IPS-NIHi7 (cell line): ENCODE measurements around the gene SHCBP1L.
"Not testable (repeated sequence)": the region's sequence is repeated elsewhere in the genome, so short reads cannot be mapped to it uniquely, and the experiment has no call there.

Source experiments
- DNase-seq: peaks from one replicate; pipeline ENCODE4 v3.0.0; 2012; ENCODE audit warnings: mixed read lengths; ENCODE audit errors: extremely low spot score

The SHCBP1L gene

GRCh38 chr1:182965096-182965495 is 12.1 kb upstream of the SHCBP1L start:
- DNase-seq = no peak

- peak; percentile 89 for DNase-seq
These were observed 9.7 kb upstream of the SHCBP1L start for GRCh38 chr1:182962554-182963115.

- no peak for DNase-seq
These were observed 7.1 kb upstream of the SHCBP1L start for GRCh38 chr1:182960046-182960445.

- peak; percentile 56 for DNase-seq
These were observed 5.0 kb upstream of the SHCBP1L start for GRCh38 chr1:182957902-182958395.

GRCh38 chr1:182956708-182957365 is 3.9 kb upstream of the SHCBP1L start:
- DNase-seq = no peak

GRCh38 chr1:182955596-182956588 is 2.9 kb upstream of the SHCBP1L start:
- DNase-seq = no peak

- DNase-seq = no peak
These were observed 860 bp upstream of the SHCBP1L start for GRCh38 chr1:182953826-182954225.

- not testable (repeated sequence) for DNase-seq
These were observed 9.6 kb downstream of the SHCBP1L start for GRCh38 chr1:182943336-182943735.

GRCh38 chr1:182942145-182942544 is 10.8 kb downstream of the SHCBP1L start:
- DNase-seq = peak; percentile 74

GRCh38 chr1:182939413-182939812 is 13.6 kb downstream of the SHCBP1L start:
- DNase-seq = no peak

GRCh38 chr1:182935716-182936115 is 17.2 kb downstream of the SHCBP1L start:
- DNase-seq = no peak

GRCh38 chr1:182930985-182931384 is 22.0 kb downstream of the SHCBP1L start:
- DNase-seq = no peak

- no peak for DNase-seq
These were observed 25.1 kb downstream of the SHCBP1L start for GRCh38 chr1:182927693-182928433.

GRCh38 chr1:182925661-182926060 is 27.3 kb downstream of the SHCBP1L start:
- DNase-seq = no peak

GRCh38 chr1:182917378-182917777 is 35.6 kb downstream of the SHCBP1L start:
- DNase-seq = no peak

GRCh38 chr1:182913401-182913800 is 39.6 kb downstream of the SHCBP1L start:
- DNase-seq = no peak

GRCh38 chr1:182910143-182910542 is 42.8 kb downstream of the SHCBP1L start:
- DNase-seq = peak; percentile 49

- no peak for DNase-seq
These were observed 43.4 kb downstream of the SHCBP1L start for GRCh38 chr1:182909578-182909977.

- no peak for DNase-seq
These were observed 47.6 kb downstream of the SHCBP1L start for GRCh38 chr1:182905321-182905720.

GRCh38 chr1:182901946-182902345 is 51.0 kb downstream of the SHCBP1L start:
- DNase-seq = not testable (repeated sequence)

- no peak for DNase-seq
These were observed 55.3 kb downstream of the SHCBP1L start for GRCh38 chr1:182897696-182898095.
